ENCODE data around the gene PCNX3.

Gene PCNX3

DNA sequence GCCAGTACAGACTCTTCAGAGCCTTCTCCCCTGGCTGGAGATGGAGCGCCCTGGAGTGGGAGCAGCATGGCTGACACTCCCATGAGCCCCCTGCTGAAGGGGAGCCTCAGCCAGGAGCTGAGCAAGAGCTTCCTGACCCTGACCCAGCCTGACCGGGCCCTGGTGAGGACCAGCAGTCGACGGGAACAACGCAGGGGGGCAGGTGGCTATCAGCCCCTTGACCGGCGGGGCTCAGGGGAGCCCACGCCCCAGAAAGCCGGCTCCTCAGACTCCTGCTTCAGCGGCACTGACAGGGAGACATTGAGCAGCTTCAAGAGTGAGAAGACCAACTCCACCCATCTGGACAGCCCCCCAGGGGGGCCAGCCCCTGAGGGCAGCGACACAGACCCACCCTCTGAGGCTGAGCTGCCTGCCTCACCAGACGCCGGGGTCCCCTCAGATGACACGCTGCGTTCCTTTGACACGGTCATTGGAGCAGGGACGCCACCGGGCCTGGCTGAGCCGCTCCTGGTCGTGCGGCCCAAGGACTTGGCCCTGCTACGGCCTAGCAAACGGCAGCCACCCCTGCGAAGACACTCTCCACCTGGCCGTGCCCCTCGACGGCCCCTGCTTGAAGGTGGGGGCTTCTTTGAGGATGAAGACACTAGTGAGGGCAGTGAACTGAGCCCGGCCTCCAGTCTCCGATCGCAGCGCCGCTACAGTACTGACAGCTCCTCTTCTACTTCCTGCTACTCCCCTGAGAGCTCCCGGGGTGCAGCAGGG is 2.6 kb downstream of the PCNX3 start:
- H3K27ac ChIP-seq: peak overlapping the region; percentile 99; the same call in 1 of the 2 replicates
- TF ChIP-seq, protein P1, sequence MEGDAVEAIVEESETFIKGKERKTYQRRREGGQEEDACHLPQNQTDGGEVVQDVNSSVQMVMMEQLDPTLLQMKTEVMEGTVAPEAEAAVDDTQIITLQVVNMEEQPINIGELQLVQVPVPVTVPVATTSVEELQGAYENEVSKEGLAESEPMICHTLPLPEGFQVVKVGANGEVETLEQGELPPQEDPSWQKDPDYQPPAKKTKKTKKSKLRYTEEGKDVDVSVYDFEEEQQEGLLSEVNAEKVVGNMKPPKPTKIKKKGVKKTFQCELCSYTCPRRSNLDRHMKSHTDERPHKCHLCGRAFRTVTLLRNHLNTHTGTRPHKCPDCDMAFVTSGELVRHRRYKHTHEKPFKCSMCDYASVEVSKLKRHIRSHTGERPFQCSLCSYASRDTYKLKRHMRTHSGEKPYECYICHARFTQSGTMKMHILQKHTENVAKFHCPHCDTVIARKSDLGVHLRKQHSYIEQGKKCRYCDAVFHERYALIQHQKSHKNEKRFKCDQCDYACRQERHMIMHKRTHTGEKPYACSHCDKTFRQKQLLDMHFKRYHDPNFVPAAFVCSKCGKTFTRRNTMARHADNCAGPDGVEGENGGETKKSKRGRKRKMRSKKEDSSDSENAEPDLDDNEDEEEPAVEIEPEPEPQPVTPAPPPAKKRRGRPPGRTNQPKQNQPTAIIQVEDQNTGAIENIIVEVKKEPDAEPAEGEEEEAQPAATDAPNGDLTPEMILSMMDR (conservative IDR thresholded peaks at IDR 0.05): no peak

DNA sequence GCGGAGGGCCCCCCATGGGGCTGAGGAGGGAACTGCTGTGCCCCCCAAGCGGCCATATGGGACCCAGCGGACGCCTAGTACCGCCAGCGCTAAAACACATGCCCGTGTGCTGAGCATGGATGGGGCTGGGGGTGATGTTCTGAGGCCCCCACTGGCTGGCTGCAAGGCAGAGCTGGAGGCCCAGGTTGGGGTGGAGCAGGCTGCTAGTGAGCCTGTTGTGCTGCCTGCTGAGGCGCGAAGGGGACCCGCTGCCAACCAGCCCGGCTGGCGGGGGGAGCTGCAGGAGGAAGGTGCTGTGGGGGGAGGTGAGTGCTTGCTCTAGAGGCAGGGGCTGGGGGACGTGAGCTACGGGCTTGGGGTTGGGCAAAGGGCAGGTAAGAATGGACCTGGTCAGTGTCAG is 3.2 kb downstream of the PCNX3 start:
- TF ChIP-seq, protein P1 (conservative IDR thresholded peaks at IDR 0.05): no peak
- peak overlapping the region; percentile 99; the same call in 1 of the 2 replicates for H3K27ac ChIP-seq

DNA sequence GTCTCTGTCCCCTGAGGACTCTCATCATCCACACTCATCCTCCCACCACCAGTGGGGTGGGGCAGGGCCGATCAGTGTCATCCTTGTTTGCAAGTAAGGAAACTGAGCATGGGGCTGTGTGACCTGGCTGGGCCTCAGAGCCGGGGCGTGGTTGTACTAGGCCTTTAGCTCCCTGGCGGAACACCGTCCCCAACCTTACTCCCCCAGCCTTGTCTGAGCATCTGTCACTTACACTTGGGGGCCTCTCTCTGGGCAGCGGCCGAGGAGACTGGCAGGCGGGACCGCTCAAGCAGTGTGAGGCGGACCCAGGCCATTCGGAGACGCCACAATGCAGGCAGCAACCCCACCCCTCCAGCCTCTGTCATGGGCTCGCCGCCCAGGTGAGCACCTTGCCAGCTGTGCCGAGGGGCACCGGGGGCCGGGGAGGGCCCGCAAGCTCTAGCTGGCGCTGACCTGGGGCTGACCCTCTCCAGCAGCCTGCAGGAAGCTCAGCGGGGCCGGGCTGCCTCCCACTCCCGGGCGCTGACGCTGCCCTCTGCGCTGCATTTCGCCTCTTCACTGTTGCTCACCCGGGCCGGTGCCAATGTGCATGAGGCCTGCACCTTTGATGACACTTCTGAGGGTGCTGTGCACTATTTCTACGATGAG is 3.8 kb downstream of the PCNX3 start:
- TF ChIP-seq, protein P1 (conservative IDR thresholded peaks at IDR 0.05): no peak
- H3K27ac ChIP-seq: peak overlapping the region; percentile 99; the same call in 1 of the 2 replicates

DNA sequence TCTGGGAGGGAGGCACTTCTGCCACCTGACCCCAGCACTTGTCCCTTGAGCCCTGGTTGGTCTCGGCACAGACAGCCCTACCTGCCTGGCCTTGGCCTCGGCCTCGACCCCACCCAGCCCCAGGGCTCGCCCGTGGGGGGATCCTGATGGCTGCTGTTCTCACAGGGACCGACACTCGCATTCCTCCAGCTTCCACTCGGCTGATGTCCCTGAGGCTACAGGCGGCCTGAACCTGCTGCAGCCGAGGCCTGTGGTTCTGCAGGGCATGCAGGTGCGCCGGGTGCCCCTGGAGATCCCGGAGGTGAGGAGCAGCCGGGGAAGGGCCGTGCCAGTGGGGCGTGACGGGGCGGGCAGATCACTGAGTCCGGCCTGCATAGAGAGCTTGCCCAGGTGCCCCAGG is 5.1 kb downstream of the PCNX3 start:
- TF ChIP-seq, protein P1 (conservative IDR thresholded peaks at IDR 0.05): no peak
- no peak overlapping the region; the same call in 1 of the 2 replicates for H3K27ac ChIP-seq

DNA sequence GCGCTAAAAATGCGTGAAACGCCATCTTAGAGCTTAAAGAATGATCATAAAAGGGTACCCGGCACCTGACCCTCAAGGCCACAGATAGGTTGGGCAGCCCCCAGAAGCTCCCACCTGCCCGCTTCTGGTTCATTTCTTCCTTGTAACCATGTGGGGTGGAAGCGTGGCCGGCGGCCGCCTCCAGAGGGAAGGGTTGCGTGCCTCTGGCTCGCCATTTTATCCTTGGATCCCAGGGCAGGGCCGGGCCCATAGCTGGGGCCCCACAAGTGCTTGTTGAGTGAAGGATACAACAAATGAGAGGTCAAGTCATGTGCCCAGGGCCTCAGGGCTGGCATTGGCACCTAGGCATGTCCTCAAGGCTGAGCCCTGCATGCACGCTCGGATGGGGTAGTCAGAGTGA is 5.9 kb downstream of the PCNX3 start:
- no peak overlapping the region for H3K27ac ChIP-seq
- TF ChIP-seq, protein P1 (conservative IDR thresholded peaks at IDR 0.05): no peak

DNA sequence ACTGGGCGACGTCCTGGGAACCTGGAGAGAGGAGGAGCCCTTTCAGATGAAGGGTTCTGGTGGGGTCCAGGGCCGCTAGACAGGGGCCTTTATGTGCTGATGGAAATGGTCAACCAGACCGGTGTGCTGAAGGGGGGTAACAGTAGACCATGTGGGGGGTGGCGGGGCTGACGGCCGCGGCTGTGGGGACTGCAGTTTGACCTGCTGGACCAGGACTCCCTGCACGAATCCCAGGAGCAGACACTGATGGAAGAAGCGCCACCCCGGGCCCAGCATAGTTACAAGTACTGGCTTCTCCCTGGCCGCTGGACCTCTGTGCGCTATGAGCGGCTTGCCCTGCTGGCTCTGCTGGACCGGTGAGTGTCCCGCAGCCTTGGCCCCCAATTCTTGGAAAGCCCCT is 6.4 kb downstream of the PCNX3 start:
- TF ChIP-seq, protein P1 (conservative IDR thresholded peaks at IDR 0.05): no peak
- no peak overlapping the region for H3K27ac ChIP-seq

DNA sequence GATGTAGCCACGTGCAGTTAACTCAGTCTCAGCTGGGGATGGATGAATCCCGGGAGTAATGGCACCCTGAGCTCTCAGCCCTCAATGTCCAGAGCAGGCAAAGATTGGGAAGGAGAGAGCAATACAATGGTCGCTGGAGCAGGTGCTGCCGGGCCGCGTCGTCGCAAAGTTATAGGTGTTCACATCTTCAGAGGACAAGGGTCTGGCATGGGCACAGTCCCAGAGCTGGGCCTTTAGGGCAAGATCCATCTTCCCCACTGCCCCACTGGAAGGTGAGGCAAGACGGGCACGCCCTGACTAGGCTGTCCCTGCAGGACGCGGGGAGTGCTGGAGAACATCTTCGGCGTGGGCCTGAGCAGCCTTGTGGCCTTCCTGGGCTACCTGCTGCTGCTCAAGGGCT is 7.6 kb downstream of the PCNX3 start:
- no peak overlapping the region for H3K27ac ChIP-seq
- TF ChIP-seq, protein P1 (conservative IDR thresholded peaks at IDR 0.05): no peak

All from VCaP (cell line).